Nephron (organoid): ENCODE measurements around the gene CCM2L.

Experiments
- H3K27ac Mint-ChIP-seq, 3 experiments: 2 replicates each; pipeline ENCODE4 v1.8.0; 2020; ENCODE audit warnings: mixed read lengths in 3 of 3, mild to moderate bottlenecking in 2 of 3, moderate library complexity in 1 of 3
- H3K27me3 Mint-ChIP-seq: 2 replicates; pipeline ENCODE4 v1.8.0; 2021; ENCODE audit warnings: low read depth, mild to moderate bottlenecking, moderate library complexity, mixed read lengths
- H3K36me3 Mint-ChIP-seq: 2 replicates; pipeline ENCODE4 v1.8.0; 2020; ENCODE audit warnings: low read depth, mixed read lengths
- H3K4me1 Mint-ChIP-seq: 2 replicates; pipeline ENCODE4 v1.8.0; 2020; ENCODE audit warnings: mixed read lengths
- H3K4me3 Mint-ChIP-seq, 3 experiments: 2 replicates each; pipeline ENCODE4 v1.8.0; 2020; ENCODE audit warnings: mild to moderate bottlenecking in 3 of 3, mixed read lengths in 3 of 3, moderate library complexity in 2 of 3
- H3K9me3 Mint-ChIP-seq: 2 replicates; pipeline ENCODE4 v1.8.0; 2020; ENCODE audit warnings: mixed read lengths
- TF ChIP-seq, protein P1 (sequence below), 3 experiments: fragments of 200-600 bp; sonication (generic); IDR thresholded peaks; one replicate each; pipeline ENCODE4 v1.5.0; 2021; ENCODE audit warnings: antibody characterized with exemption in 3 of 3; ENCODE audit not compliant: unreplicated experiment in 3 of 3

CCM2L gene

DNA sequence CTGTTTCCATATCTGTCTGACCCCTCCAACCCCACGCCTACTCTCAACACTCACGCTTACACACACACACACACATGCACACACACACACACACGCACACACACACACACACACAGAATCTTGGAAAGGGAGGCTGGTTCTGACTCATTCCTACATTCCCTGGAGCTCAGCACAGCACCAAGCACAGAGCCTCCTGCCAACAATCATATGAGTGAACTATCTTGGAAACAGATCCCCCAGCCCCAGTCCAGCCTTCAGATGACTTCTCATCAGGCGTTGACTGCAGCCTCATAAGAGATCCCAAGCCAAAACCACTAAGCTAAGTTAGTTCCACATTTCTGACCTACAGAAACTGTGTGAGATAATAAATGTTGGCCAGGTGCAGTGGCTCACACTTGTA, 27.7 kb downstream of the CCM2L start:
- no peaks in the 10 kb centered on the region for H3K9me3 Mint-ChIP-seq
- TF ChIP-seq, protein P1, sequence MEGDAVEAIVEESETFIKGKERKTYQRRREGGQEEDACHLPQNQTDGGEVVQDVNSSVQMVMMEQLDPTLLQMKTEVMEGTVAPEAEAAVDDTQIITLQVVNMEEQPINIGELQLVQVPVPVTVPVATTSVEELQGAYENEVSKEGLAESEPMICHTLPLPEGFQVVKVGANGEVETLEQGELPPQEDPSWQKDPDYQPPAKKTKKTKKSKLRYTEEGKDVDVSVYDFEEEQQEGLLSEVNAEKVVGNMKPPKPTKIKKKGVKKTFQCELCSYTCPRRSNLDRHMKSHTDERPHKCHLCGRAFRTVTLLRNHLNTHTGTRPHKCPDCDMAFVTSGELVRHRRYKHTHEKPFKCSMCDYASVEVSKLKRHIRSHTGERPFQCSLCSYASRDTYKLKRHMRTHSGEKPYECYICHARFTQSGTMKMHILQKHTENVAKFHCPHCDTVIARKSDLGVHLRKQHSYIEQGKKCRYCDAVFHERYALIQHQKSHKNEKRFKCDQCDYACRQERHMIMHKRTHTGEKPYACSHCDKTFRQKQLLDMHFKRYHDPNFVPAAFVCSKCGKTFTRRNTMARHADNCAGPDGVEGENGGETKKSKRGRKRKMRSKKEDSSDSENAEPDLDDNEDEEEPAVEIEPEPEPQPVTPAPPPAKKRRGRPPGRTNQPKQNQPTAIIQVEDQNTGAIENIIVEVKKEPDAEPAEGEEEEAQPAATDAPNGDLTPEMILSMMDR (IDR thresholded peaks at IDR 0.05; ENCODE audit: unreplicated experiment in 3 of 3): no peak
- no peak overlapping the region for H3K4me3 Mint-ChIP-seq
- H3K36me3 Mint-ChIP-seq: no peaks in the 10 kb centered on the region
- no peak overlapping the region for H3K27ac Mint-ChIP-seq
- H3K27me3 Mint-ChIP-seq: peaks cover 36% of the 10 kb centered on the region
- peaks cover 5% of the 10 kb centered on the region for H3K4me1 Mint-ChIP-seq

DNA sequence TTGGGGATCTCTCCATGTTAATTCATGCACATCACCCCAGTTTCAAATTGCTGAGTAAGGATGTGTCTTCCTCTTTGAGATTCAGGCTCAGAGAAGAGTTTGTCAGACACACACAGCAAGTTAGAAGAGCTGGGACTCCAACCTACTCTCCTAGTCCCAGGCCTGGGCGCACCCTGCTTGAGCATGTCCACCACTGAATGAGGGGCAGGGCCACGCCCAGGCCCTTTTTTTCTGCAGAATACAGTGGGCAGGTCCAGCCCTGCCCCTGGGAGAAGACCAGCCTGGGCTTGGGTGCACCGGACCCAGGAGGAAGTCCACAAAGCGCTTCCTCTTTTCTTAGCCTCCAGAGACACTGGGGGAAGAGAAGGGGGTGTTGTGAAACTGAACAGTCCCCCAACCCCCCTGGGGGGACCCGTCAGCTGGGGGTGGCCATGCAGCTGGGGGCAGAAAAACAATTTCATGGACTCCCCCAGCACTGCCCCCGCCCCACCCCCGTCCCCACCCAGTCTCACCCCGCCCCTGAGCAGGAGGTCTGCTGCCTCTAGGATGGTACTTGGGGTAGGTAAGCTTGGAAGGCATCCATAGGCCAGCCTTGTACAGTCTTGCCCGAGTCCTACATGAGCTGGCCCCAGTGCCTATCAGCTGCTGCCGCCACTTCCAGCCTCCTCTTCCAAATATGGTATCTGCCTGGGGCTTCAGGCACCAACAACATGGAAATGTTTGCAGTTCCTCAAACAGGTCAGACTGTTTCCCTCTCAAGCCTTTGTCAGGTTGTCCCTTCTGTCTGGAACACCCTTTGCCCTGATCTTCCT, 30.1 kb downstream of the CCM2L start:
- peaks cover 27% of the 10 kb centered on the region for H3K27me3 Mint-ChIP-seq
- H3K4me1 Mint-ChIP-seq: peaks cover 5% of the 10 kb centered on the region
- TF ChIP-seq, protein P1 (IDR thresholded peaks at IDR 0.05; ENCODE audit: unreplicated experiment in 3 of 3): no peak
- H3K4me3 Mint-ChIP-seq: no peak overlapping the region
- peaks cover 2% of the 10 kb centered on the region for H3K9me3 Mint-ChIP-seq
- no peaks in the 10 kb centered on the region for H3K36me3 Mint-ChIP-seq
- no peak overlapping the region for H3K27ac Mint-ChIP-seq

DNA sequence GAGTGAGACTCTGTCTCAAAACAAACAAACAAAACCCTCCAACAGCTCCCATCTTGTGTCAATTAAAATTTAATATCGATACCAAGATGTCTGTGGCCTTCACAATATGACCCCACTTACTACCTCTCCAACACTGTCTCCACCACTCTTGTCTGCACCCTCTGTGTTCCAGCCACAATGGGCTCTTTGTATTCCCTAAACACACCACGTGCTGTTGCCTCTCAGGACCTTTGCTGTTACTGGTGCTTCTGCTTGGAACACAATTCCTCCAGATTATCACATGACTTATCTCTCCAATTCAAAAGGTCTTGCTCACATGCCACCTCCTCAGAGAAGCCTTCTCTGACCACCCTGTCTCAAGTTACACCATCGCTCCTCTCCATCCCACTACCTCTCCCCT, 35.8 kb downstream of the CCM2L start:
- H3K4me1 Mint-ChIP-seq: peaks cover under 1% of the 10 kb centered on the region
- no peaks in the 10 kb centered on the region for H3K36me3 Mint-ChIP-seq
- peaks cover 51% of the 10 kb centered on the region for H3K27me3 Mint-ChIP-seq
- no peak overlapping the region for H3K4me3 Mint-ChIP-seq
- peaks cover 8% of the 10 kb centered on the region for H3K9me3 Mint-ChIP-seq
- TF ChIP-seq, protein P1 (IDR thresholded peaks at IDR 0.05; ENCODE audit: unreplicated experiment in 3 of 3): no peak
- H3K27ac Mint-ChIP-seq: no peak overlapping the region

DNA sequence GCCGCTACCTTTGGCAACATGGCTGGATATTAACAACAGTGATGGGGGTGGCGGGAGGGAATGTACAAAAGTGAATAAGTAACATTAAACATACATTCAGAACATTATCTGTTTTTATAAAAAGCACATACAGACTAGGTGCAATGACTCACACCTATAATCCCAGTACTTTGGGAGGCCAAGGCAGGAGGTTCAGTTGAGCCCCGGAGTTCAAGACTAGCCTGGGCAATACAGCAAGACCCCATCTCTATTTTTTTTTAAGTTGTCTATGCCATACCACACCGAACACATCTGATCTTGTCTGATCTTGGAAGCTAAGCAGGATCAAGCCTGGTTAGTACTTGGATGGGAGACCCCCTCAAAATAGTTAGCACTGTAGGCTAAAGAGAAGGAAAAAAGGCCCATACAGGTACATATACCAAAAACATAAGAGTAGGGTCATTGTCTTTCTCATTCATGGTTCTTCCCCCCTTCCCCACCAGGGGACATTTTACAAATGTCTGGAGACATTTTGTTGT, 40.1 kb downstream of the CCM2L start:
- TF ChIP-seq, protein P1 (IDR thresholded peaks at IDR 0.05; ENCODE audit: unreplicated experiment in 3 of 3): no peak
- H3K4me1 Mint-ChIP-seq: peaks cover 9% of the 10 kb centered on the region
- peaks cover 9% of the 10 kb centered on the region for H3K9me3 Mint-ChIP-seq
- peaks cover 86% of the 10 kb centered on the region for H3K27me3 Mint-ChIP-seq
- no peak overlapping the region for H3K4me3 Mint-ChIP-seq
- H3K27ac Mint-ChIP-seq: no peak overlapping the region
- H3K36me3 Mint-ChIP-seq: no peaks in the 10 kb centered on the region

DNA sequence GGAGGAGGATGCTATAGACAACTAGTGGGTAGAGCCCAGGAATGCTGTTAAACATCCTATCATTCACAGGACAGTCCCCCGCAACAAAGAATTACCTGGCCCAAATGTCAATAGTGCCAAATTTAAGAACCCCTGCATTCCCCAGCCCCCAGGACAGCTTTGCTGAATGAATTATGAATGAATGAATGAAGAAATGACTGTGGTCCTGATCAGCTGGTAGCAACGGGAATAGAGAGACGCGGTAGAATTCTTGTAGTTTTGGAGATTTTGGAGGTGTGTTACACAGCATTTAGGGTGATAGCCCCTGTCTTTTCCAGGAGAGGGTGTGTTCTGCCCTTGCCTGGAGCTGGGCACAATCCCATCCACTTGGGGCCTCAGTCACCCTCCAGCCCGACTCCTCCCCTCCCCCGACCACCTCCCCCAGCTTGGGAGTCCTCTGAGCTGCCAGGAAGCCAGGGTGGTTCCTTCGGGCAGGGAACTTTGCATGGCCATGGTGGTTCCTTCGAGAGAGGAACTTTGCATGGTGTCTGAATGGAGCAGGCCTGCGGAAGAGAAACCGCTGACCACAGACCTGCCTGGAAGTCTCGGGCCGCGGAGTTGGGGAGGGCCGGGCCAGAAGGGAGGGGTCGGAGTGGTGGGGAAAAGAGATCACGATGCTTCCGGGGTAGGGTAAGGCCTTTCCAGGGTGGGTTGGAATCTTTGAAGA, 40.8 kb downstream of the CCM2L start:
- Mint-ChIP-seq H3K27ac (no peak overlapping the region), H3K27me3 (peaks cover 87% of the 10 kb centered on the region), H3K9me3 (peaks cover 9% of the 10 kb centered on the region), H3K4me3 (peak overlapping the region in 2 of 3 experiments; percentile 69 to 72), H3K36me3 (no peaks in the 10 kb centered on the region), H3K4me1 (peaks cover 9% of the 10 kb centered on the region)
- TF ChIP-seq, protein P1 (IDR thresholded peaks at IDR 0.05; ENCODE audit: unreplicated experiment in 3 of 3): no peak
